HFF-Myc (cell line): ENCODE data around the gene TRIM6.
"Not testable (repeated sequence)": the region's sequence is repeated elsewhere in the genome, so short reads cannot be mapped to it uniquely, and the experiment has no call there.

Experiments used
- DNase-seq: peaks from one replicate; pipeline ENCODE4 v3.0.0-alpha.2; 2011; ENCODE audit warnings: low read depth; ENCODE audit errors: extremely low read depth
- H3K4me3 ChIP-seq: replicated peaks from 2 replicates; pipeline ENCODE4 v1.5.1; 2011; ENCODE audit warnings: low read depth, mild to moderate bottlenecking, control low read depth, low read length
- TF ChIP-seq, protein P1 (sequence below): IDR thresholded peaks from 2 replicates; pipeline ENCODE4 v1.5.1; 2012; ENCODE audit warnings: mild to moderate bottlenecking, low read depth, low read length, control low read depth; ENCODE audit errors: missing control alignments

TRIM6 gene

DNA sequence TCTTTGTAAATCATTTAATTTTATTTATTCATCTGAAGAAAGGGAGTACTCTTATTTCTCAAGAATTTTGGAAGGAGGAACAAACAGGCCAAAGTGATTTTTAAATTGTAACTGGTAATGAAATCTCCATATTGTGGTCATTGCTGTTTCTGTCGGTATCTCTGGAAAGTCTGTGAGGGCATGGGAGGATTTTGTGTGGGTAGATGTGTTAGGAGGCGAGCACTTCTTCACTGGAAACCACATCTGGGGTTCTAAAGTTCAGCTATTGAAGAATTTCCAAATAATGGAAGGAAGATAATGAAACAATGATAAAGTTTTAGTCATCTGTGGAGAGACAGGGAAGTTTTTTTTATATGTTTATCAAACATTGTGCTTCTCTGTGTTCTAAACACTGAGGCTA is 35.0 kb downstream of the TRIM6 start:
- TF ChIP-seq, protein P1, sequence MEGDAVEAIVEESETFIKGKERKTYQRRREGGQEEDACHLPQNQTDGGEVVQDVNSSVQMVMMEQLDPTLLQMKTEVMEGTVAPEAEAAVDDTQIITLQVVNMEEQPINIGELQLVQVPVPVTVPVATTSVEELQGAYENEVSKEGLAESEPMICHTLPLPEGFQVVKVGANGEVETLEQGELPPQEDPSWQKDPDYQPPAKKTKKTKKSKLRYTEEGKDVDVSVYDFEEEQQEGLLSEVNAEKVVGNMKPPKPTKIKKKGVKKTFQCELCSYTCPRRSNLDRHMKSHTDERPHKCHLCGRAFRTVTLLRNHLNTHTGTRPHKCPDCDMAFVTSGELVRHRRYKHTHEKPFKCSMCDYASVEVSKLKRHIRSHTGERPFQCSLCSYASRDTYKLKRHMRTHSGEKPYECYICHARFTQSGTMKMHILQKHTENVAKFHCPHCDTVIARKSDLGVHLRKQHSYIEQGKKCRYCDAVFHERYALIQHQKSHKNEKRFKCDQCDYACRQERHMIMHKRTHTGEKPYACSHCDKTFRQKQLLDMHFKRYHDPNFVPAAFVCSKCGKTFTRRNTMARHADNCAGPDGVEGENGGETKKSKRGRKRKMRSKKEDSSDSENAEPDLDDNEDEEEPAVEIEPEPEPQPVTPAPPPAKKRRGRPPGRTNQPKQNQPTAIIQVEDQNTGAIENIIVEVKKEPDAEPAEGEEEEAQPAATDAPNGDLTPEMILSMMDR = no peak
- H3K4me3 ChIP-seq = no peak overlapping the region
- DNase-seq = no peak

DNA sequence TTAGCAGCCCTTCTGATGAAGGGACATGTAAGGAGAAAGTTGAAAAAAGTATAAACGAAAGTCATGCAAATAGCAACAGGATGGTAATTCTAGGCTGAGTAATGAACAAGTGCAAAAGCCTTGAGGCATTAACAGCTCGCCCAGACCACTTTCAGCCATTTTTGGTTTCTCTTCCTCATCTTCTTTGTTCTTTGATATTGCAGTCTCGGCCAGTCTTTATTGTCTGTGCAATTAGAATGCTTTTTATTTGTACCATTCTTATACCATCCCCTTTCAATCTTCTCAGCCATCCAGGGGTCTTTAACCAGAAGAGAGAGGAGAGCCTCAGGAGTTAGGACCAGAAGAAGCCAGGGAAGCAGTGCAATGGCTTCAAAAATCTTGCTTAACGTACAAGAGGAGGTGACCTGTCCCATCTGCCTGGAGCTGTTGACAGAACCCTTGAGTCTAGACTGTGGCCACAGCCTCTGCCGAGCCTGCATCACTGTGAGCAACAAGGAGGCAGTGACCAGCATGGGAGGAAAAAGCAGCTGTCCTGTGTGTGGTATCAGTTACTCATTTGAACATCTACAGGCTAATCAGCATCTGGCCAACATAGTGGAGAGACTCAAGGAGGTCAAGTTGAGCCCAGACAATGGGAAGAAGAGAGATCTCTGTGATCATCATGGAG is 35.7 kb downstream of the TRIM6 start:
- no peak for DNase-seq
- TF ChIP-seq, protein P1 = no peak
- H3K4me3 ChIP-seq = no peak overlapping the region

DNA sequence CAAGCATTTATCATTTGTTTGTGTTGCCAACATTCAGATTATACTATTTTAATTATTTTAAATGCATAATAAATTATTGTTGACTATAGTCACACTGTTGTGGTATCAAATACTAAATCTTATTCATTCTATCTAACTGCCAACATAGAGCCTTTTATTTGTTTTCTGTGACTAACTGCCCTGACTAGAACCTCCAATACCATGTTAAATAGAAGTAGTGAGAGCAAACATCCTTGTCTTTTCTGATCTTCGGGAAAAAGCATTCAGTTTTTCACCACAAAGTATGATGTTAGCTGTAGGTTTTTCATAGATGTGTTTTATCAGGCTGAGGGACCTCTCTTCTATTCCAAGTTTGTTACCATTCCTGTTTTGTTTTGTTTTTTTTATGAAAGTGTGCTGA is 43.5 kb downstream of the TRIM6 start:
- TF ChIP-seq, protein P1 = no peak
- no peak overlapping the region for H3K4me3 ChIP-seq
- DNase-seq = no peak

DNA sequence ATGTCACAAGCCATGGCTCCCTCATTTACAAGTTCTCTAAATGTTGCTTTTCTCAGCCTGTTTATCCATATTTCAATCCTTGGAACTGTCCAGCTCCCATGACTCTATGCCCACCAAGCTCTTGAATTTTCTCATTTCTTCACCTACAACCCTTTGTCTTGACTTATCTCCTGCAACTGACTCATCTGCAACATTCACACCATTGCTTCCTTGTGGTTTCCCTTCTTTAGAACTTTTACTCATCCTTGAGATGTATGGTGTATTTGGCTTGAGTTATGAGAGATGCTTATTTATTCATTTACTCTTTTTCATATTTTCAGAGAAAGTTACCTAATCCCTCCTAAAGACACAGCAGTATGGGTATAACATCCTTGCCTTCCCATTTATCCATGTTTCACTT is 47.1 kb downstream of the TRIM6 start:
- no peak for DNase-seq
- TF ChIP-seq, protein P1 = no peak

DNA sequence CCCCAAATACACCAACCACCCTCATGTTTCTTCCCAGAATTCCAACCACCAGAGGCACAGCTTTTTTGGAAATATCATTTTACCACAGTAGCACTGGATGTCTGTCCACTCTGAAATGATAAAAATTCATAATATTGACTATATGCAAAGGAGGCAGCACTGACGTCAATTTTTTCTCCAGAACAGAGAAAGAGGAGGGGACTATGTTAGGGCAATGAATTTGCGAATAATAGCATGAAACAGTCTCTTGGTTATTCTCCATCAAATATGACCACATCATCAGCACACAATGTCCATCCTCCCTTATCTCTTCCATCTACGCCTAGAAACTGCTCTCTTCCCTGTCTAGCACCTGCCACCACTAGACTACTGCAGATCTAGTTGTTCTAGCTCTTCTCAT is 49.7 kb downstream of the TRIM6 start:
- DNase-seq = no peak
- H3K4me3 ChIP-seq = no peak overlapping the region
- TF ChIP-seq, protein P1 = no peak

More for the DNA sequence above, 47.1 kb downstream of the TRIM6 start:
- H3K4me3 ChIP-seq = no peak overlapping the region

DNA sequence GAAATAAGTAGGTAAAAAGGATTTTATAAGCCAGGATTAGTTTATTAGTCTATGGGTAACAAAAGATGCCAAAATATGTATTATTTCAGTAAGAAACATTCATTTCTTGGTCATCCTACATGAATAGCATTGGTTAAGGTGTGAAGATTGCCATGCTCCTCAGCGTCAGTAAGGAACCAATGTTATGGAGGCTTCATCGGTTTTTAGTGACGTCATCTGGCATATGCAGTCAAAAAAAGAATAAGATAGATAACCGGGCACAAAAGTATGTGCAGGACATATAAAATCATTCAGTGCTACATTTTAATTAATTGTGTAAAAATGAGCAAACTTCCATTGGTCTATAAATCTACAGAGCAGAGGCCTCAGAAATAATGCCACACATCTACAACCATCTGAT is 59.0 kb downstream of the TRIM6 start:
- TF ChIP-seq, protein P1 = no peak
- DNase-seq = no peak
- no peak overlapping the region for H3K4me3 ChIP-seq

DNA sequence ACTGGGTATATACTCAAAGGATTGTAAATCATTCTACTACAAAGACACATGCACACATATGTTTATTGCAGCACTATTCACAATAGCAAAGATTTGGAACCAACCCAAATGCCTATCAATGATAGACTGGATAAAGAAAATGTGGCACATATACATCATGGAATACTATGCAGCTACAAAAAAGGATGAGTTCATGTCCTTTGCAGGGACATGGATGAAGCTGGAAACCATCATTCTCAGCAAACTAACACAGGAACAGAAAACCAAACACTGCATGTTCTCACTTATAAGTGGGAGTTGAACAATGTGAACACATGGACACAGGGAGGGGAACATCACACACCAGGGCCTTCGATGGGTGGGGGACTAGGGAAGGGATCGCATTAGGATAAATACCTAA is 60.5 kb downstream of the TRIM6 start:
- not testable (repeated sequence) for DNase-seq, H3K4me3 ChIP-seq
